Activated CD8-positive, alpha-beta memory T cell treated with anti-CD3 and anti-CD28 coated beads for 1 hour (primary cell): Measurements from ENCODE around the gene MAGEB5.
"Not testable (repeated sequence)": the region's sequence is repeated elsewhere in the genome, so short reads cannot be mapped to it uniquely, and the experiment has no call there.

ENCODE experiments used
- DNase-seq, 2 donors: peaks; one replicate each; pipeline ENCODE4 v3.0.0-alpha.2; 2020; ENCODE audit warnings: low read depth in 1 of 2; ENCODE audit errors: extremely low read depth in 1 of 2

MAGEB5 gene

GRCh38 chrX:26215869-26216268 is at the start of gene MAGEB5:
Gene MAGEB5 (plus strand): TSS chrX:26216169. CDS start chrX:26217302, 1,133 bp downstream.
- DNase-seq: no peak

DNA sequence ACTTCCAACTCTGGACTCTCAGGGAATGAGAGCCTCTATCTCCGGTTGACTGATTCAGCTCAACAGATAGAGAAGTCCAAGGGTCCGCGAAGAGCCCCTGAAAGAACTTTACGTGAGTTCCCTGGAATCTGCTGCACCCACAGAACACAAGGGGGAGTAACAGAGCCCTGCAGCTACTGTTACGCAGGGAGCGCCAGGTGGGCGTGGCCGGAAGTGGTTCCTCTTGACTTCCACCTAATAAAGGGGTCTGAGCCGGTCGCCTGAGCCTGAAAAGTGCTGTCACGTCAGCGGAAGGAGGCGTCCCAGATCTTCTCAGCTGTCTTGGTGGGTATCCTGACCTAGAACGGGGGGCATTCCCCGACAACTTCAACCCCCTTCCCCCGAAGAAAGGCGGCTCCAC is 23.8 kb upstream of the MAGEB5 start, which contains the start of gene MAGEB6:
MAGEB6 (plus strand) TSS at position 237 of the 400 bp plus-strand sequence. CDS start 1,407 bp downstream, outside the sequence.
- no peak for DNase-seq

GRCh38 chrX:26203561-26203960 is 12.4 kb upstream of the MAGEB5 start:
- DNase-seq: no peak

DNA sequence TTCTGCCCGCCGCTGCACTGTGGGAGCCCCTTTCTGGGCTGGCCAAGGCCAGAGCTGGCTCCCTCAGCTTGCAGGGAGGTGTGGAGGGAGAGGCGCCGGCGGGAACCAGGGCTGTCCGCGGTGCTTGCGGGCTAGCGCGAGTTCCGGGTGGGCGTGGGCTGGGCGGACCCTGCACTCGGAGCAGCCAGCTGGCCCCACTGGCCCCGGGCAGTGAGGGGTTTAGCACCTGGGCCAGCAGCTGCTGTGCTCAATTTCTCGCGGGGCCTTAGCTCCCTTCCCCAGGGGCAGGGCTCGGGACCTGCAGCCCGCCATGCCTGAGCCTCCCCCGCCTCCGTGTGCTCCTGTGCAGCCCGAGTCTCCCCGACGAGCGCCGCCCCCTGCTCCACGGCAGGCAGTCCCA is 11.3 kb upstream of the MAGEB5 start:
- DNase-seq: not testable (repeated sequence)

GRCh38 chrX:26208012-26208411 is 8.0 kb upstream of the MAGEB5 start:
- DNase-seq: no peak

DNA sequence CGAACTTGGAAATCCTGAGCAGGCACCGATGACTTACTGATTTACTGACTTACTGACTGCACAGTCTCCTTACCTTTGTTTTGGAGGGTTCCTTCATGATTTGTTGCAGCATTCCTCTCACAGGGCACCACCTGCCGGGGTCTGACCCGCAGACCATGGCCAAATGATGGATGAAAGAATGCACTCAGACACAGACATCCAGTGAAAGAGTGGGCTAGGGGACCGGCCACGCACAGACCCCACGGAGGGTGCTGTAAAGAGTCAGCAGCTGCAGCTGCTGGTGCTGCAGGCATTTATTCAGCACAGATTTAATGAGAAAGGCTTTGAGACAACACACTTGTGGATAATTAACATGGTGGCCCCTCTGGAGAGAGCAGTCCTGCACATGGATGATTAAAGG is 3.4 kb downstream of the MAGEB5 start:
- DNase-seq: no peak

DNA sequence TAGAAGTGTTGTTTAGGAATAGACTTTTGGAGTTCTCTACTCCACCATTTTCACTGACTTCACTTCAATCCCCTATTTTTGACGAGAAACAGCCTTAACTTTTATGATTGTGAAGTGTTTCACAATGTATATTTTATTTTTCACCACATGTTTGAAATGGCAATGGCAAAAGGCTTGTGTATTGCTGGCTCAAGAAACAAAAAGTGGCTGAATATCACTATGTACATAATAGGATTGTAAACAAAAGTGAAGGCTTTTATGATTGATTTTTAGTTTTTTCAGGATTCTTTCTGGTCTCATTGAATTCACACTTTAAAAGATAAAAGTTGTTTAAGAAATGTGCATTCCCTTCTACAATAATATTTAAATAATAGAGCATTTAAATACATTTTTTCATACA is 18.2 kb downstream of the MAGEB5 start:
- no peak for DNase-seq

DNA sequence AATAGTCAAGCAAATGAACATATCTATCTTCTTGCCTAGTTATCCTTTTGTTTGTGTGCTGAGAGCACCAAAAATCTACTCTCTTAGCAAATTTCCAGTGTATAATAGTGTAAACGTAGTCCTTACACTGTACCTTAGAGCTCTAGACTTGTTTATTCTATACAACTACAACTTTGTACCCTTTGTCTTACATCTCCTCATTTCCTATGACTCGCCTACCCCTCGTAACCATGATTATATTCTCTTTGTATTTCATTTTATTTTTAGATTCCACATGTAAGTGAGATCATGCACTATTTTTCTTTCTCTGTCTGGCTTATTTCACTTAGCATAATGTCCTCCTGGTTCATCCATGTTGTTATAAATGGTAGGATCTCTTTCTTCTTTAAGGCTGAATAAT is 37.6 kb downstream of the MAGEB5 start:
- DNase-seq: no peak

- no peak for DNase-seq
These were observed 38.5 kb downstream of the MAGEB5 start for GRCh38 chrX:26254436-26254835.

GRCh38 chrX:26262121-26262523 is 46.2 kb downstream of the MAGEB5 start:
- no peak for DNase-seq
